ENCODE results near the gene VWA8.

DNA sequence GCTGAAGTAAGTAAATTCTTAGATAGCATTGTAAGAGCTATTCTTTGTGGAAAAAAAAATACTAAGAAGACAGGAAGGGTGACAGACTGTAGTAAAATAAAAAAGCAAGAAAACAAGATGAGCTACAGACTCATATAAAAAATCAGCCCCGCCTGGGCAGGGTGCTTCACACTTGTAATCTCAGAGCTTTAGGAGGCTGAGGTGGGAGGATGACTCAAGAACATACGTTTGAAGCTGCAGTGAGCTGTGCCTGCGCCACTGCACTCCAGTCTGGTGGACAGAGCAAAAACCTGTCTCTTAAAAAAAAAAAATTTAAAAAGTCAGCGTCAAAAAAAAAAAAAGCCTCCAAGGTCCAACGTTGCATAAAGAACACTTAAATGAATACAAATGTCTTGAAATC, 102.1 kb downstream of the VWA8 start:
- TF ChIP-seq, protein P1, sequence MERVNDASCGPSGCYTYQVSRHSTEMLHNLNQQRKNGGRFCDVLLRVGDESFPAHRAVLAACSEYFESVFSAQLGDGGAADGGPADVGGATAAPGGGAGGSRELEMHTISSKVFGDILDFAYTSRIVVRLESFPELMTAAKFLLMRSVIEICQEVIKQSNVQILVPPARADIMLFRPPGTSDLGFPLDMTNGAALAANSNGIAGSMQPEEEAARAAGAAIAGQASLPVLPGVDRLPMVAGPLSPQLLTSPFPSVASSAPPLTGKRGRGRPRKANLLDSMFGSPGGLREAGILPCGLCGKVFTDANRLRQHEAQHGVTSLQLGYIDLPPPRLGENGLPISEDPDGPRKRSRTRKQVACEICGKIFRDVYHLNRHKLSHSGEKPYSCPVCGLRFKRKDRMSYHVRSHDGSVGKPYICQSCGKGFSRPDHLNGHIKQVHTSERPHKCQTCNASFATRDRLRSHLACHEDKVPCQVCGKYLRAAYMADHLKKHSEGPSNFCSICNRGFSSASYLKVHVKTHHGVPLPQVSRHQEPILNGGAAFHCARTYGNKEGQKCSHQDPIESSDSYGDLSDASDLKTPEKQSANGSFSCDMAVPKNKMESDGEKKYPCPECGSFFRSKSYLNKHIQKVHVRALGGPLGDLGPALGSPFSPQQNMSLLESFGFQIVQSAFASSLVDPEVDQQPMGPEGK (CRISPR knock-in tag; IDR thresholded peaks at IDR 0.05; ENCODE audit: borderline replicate concordance), result no peak
- TF ChIP-seq ZNF70 (CRISPR knock-in tag; IDR thresholded peaks at IDR 0.05) (no peak), ARNTL (CRISPR knock-in tag; IDR thresholded peaks at IDR 0.05; ENCODE audit: borderline replicate concordance, low read depth) (no peak), ZFP3 (CRISPR knock-in tag; IDR thresholded peaks at IDR 0.05) (no peak)
- TF ChIP-seq, protein P2, sequence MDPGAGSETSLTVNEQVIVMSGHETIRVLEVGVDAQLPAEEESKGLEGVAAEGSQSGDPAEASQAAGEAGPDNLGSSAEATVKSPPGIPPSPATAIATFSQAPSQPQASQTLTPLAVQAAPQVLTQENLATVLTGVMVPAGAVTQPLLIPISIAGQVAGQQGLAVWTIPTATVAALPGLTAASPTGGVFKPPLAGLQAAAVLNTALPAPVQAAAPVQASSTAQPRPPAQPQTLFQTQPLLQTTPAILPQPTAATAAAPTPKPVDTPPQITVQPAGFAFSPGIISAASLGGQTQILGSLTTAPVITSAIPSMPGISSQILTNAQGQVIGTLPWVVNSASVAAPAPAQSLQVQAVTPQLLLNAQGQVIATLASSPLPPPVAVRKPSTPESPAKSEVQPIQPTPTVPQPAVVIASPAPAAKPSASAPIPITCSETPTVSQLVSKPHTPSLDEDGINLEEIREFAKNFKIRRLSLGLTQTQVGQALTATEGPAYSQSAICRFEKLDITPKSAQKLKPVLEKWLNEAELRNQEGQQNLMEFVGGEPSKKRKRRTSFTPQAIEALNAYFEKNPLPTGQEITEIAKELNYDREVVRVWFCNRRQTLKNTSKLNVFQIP (CRISPR knock-in tag; IDR thresholded peaks at IDR 0.05; ENCODE audit: borderline replicate concordance, low read depth), result no peak
- TF ChIP-seq, protein P3, sequence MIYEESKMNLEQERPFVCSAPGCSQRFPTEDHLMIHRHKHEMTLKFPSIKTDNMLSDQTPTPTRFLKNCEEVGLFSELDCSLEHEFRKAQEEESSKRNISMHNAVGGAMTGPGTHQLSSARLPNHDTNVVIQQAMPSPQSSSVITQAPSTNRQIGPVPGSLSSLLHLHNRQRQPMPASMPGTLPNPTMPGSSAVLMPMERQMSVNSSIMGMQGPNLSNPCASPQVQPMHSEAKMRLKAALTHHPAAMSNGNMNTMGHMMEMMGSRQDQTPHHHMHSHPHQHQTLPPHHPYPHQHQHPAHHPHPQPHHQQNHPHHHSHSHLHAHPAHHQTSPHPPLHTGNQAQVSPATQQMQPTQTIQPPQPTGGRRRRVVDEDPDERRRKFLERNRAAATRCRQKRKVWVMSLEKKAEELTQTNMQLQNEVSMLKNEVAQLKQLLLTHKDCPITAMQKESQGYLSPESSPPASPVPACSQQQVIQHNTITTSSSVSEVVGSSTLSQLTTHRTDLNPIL (CRISPR knock-in tag; IDR thresholded peaks at IDR 0.05; ENCODE audit: low read depth), result no peak
